DOHH2 (cell line): ENCODE results near the gene PAX4.

ENCODE experiments used
- H3F3A ChIP-seq: fragments of 200-600 bp; sonication (generic), shearing (Covaris generic); 2 replicates; pipeline ENCODE4 v1.6.0; 2016; ENCODE audit warnings: antibody characterized with exemption, mild to moderate bottlenecking; ENCODE audit not compliant: control insufficient read depth, insufficient read depth
- H3K27ac ChIP-seq: fragments of 200-600 bp; sonication (generic); 2 replicates; pipeline ENCODE4 v1.5.1; 2014; ENCODE audit warnings: low read depth, mild to moderate bottlenecking, low read length, moderate library complexity
- H3K27me3 ChIP-seq: fragments of 200-600 bp; sonication (generic); 2 replicates; pipeline ENCODE4 v1.6.1; 2014; ENCODE audit warnings: mild to moderate bottlenecking, low read length, mixed read lengths; ENCODE audit not compliant: control insufficient read depth
- H3K36me3 ChIP-seq: fragments of 200-600 bp; sonication (generic); 2 replicates; pipeline ENCODE4 v1.6.1; 2014; ENCODE audit warnings: mild to moderate bottlenecking, low read length, moderate library complexity, mixed read lengths; ENCODE audit not compliant: control insufficient read depth
- H3K4me1 ChIP-seq: fragments of 200-600 bp; sonication (generic); 2 replicates; pipeline ENCODE4 v1.6.1; 2014; ENCODE audit warnings: mild to moderate bottlenecking, low read length, mixed read lengths; ENCODE audit not compliant: control insufficient read depth
- H3K4me2 ChIP-seq: fragments of 200-600 bp; sonication (generic); 2 replicates; pipeline ENCODE4 v1.6.0; 2014; ENCODE audit warnings: mild to moderate bottlenecking, low read length, moderate library complexity
- H3K4me3 ChIP-seq: fragments of 200-600 bp; sonication (generic); 2 replicates; pipeline ENCODE4 v1.5.1; 2014; ENCODE audit warnings: mild to moderate bottlenecking, low read length, mixed read lengths
- H3K79me2 ChIP-seq: fragments of 200-600 bp; sonication (generic); 2 replicates; pipeline ENCODE4 v1.6.1; 2014; ENCODE audit warnings: mild to moderate bottlenecking, low read length, mixed read lengths; ENCODE audit not compliant: control insufficient read depth
- H3K9me2 ChIP-seq: fragments of 200-600 bp; sonication (generic); replicated peaks from 2 replicates; pipeline ENCODE4 v1.6.1; 2014; ENCODE audit warnings: mild to moderate bottlenecking, low read length, mixed read lengths; ENCODE audit not compliant: control insufficient read depth
- H3K9me3 ChIP-seq: fragments of 200-600 bp; sonication (generic); 2 replicates; pipeline ENCODE4 v1.6.1; 2014; ENCODE audit warnings: antibody characterized with exemption, low read length, mixed read lengths; ENCODE audit not compliant: control insufficient read depth, insufficient read depth
- H4K20me1 ChIP-seq: fragments of 200-600 bp; sonication (generic); 2 replicates; pipeline ENCODE4 v1.6.0; 2014; ENCODE audit warnings: low read depth, mild to moderate bottlenecking, antibody characterized with exemption, low read length, moderate library complexity; ENCODE audit not compliant: control insufficient read depth, insufficient read depth
- CTCF ChIP-seq: fragments of 200-600 bp; sonication (generic); IDR thresholded peaks from one replicate; pipeline ENCODE4 v1.5.1; 2014; ENCODE audit warnings: antibody characterized with exemption, mild to moderate bottlenecking, low read depth, low read length; ENCODE audit not compliant: poor library complexity, severe bottlenecking
- EZH2phosphoT487 ChIP-seq: fragments of 200-600 bp; sonication (generic); IDR thresholded peaks from 2 replicates; pipeline ENCODE4 v1.6.1; 2017; ENCODE audit warnings: borderline replicate concordance, mild to moderate bottlenecking, antibody characterized with exemption, low read length, moderate library complexity, mixed read lengths

PAX4 gene

GRCh38 chr7:127616724-127617123 is 1.2 kb downstream of the PAX4 start:
- no peak overlapping the region for H3K4me2 ChIP-seq
- no peaks in the 10 kb centered on the region for H3K79me2 ChIP-seq
- no peaks in the 10 kb centered on the region for H3K36me3 ChIP-seq
- no peaks in the 10 kb centered on the region for H3K4me1 ChIP-seq
- H3K9me3 ChIP-seq = no peaks in the 10 kb centered on the region
- no peak overlapping the region for H3K27ac ChIP-seq
- H3F3A ChIP-seq = no peaks in the 10 kb centered on the region
- no peak overlapping the region for H3K4me3 ChIP-seq
- no peaks in the 10 kb centered on the region for H3K9me2 ChIP-seq
- no peaks in the 10 kb centered on the region for H4K20me1 ChIP-seq
- TF ChIP-seq EZH2phosphoT487 (no peak), CTCF (no peak)
- H3K27me3 ChIP-seq = peaks cover 65% of the 10 kb centered on the region

GRCh38 chr7:127612263-127612662 is 5.7 kb downstream of the PAX4 start:
- Histone ChIP-seq H4K20me1 (no peaks in the 10 kb centered on the region), H3K4me1 (no peaks in the 10 kb centered on the region), H3K36me3 (no peaks in the 10 kb centered on the region), H3K79me2 (no peaks in the 10 kb centered on the region), H3K27me3 (peaks cover 24% of the 10 kb centered on the region), H3K4me3 (no peak overlapping the region), H3K4me2 (no peak overlapping the region), H3K9me2 (no peaks in the 10 kb centered on the region), H3K27ac (no peak overlapping the region), H3F3A (no peaks in the 10 kb centered on the region), H3K9me3 (peaks cover 19% of the 10 kb centered on the region; the same call in 1 of the 2 replicates)
- TF ChIP-seq EZH2phosphoT487 (no peak), CTCF (no peak)

- no peaks in the 10 kb centered on the region for H3K27me3 ChIP-seq
- H3K9me3 ChIP-seq = peaks cover 19% of the 10 kb centered on the region; the same call in 1 of the 2 replicates
- no peaks in the 10 kb centered on the region for H4K20me1 ChIP-seq
- no peaks in the 10 kb centered on the region for H3F3A ChIP-seq
- H3K27ac ChIP-seq = no peak overlapping the region
- no peaks in the 10 kb centered on the region for H3K9me2 ChIP-seq
- H3K4me2 ChIP-seq = no peak overlapping the region
- H3K4me3 ChIP-seq = no peak overlapping the region
- no peak for TF ChIP-seq EZH2phosphoT487
- no peak for TF ChIP-seq CTCF
- no peaks in the 10 kb centered on the region for H3K36me3 ChIP-seq
- H3K4me1 ChIP-seq = no peaks in the 10 kb centered on the region
- H3K79me2 ChIP-seq = no peaks in the 10 kb centered on the region
Measured at GRCh38 chr7:127609297-127609696, 8.6 kb downstream of the PAX4 start.

GRCh38 chr7:127608446-127608845 is 9.5 kb downstream of the PAX4 start:
- H3K4me1 ChIP-seq = no peaks in the 10 kb centered on the region

More at GRCh38 chr7:127608446-127608845, 9.5 kb downstream of the PAX4 start:
- Histone ChIP-seq H3K27ac (no peak overlapping the region), H3K79me2 (no peaks in the 10 kb centered on the region), H3F3A (no peaks in the 10 kb centered on the region), H3K36me3 (no peaks in the 10 kb centered on the region), H3K4me3 (no peak overlapping the region), H3K27me3 (no peaks in the 10 kb centered on the region), H3K4me2 (no peak overlapping the region), H3K9me2 (no peaks in the 10 kb centered on the region), H4K20me1 (no peaks in the 10 kb centered on the region), H3K9me3 (peaks cover 19% of the 10 kb centered on the region; the same call in 1 of the 2 replicates)
- TF ChIP-seq EZH2phosphoT487 = no peak
- no peak for TF ChIP-seq CTCF
